Left lung (tissue), 10 donors: ENCODE results near the gene CDH4. TPM values are rescaled to one million over a fixed set of nuclear protein-coding genes. Genes with fewer than 3 reads are reported as not detected.

Experiments used
- ATAC-seq: fragments of 200-7000 bp; cut with Tn5 transposase; one replicate; pipeline ENCODE4 v1.9.1; 2020; ENCODE audit warnings: moderate library complexity
- DNase-seq, 4 donors: peaks; one replicate each; pipeline ENCODE4 v3.0.0-alpha.2; 2013 to 2020
- H3K27ac ChIP-seq, 2 donors: fragments of 200-600 bp; sonication (generic) in 1 of 2; one replicate each; pipeline versions ENCODE4 v1.5.0 to v1.8.0; 2020 to 2021
- H3K27me3 ChIP-seq, 2 donors: fragments of 200-600 bp; sonication (generic) in 1 of 2; one replicate each; pipeline versions ENCODE4 v1.5.0 to v1.8.0; 2020 to 2021
- H3K36me3 ChIP-seq, 2 donors: fragments of 200-600 bp; sonication (generic) in 1 of 2; one replicate each; pipeline versions ENCODE4 v1.5.0 to v1.8.0; 2020 to 2021
- H3K4me1 ChIP-seq, 2 donors: fragments of 200-600 bp; one replicate each; pipeline ENCODE4 v1.8.0; 2021
- H3K4me3 ChIP-seq, 2 donors: fragments of 200-600 bp; sonication (generic) in 1 of 2; one replicate each; pipeline versions ENCODE4 v1.5.0 to v1.8.0; 2020 to 2021; ENCODE audit warnings: mild to moderate bottlenecking in 1 of 2
- H3K9me3 ChIP-seq, 2 donors: fragments of 200-600 bp; sonication (generic) in 1 of 2; one replicate each; pipeline versions ENCODE4 v1.5.0 to v1.8.0; 2020 to 2021
- CTCF ChIP-seq, 2 donors: fragments of 200-600 bp; sonication (generic) in 1 of 2; IDR thresholded peaks; one replicate each; pipeline versions ENCODE4 v1.5.0 to v1.8.0; 2021; ENCODE audit warnings: antibody characterized with exemption in 2 of 2
- intact Hi-C, 2 donors: fragments of 100-400 bp; cut with DNase I; formaldehyde crosslinking; loops; one replicate each; pipeline versions ENCODE4 v1.11.2 to v1.14.2; 2022
- polyA plus RNA-seq, 6 donors: library from polyadenylated mRNA; unstranded; fragments of 120-200 nt; gene quantifications; one replicate each; pipeline ENCODE4 v1.2.1, GENCODE V29; 2013; ENCODE audit not compliant: insufficient read length in 6 of 6
- total RNA-seq, 2 donors: library from RNA; stranded (reverse); fragmentation: NEBNext Ultra II Directional; extraction: Animal tissue kit (Norgen Biotek cat#: 25700); gene quantifications; one replicate each; pipeline ENCODE4 v1.2.1, GENCODE V29; 2021
- donor health status: DM: no; HTN: yes; CAD: no.
- donor health status: DM: no; HTN: no; CAD: no.

Gene CDH4
- total and polyA plus RNA-seq, 8 donors = 0.24 to 10.8 (median 5.1) TPM

DNA sequence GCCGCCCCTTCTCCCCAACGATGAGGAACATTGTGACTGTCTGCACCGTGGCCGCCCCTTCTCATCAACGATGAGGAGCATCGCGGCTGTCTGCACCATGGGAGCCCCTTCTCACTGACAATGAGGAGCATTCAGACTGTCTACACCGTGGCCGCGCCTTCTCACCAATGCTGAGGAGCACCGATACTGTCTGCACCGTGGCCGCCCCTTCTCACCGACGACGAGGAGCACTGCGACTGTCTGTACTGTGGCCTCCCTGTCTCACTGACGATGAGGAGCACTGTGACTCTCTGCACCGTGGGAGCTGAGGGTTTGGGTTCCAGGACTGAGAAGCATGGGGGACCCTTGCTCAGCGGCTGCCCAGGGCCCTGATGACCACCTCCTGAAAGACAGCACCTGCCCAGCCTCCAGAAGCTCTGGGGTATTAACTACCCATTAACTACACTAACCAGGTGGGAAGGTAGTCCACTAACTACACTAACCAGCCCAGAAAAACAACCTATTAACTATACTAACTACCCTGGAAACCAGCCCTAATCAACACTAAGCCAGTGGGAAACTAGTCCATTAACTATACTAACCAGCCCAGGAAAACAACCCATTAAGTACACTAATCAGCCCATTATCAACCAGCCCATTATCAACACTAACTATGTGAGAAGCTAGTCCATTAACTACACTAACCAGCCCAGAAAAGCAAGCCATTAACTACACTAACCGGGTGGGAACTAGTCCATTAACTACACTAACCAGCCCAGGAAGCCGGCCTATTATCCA is 696.7 kb downstream of the CDH4 start:
- Histone ChIP-seq H3K27ac (no peak overlapping the region), H3K9me3 (no peaks in the 10 kb centered on the region), H3K4me3 (no peak overlapping the region), H3K36me3 (no peaks in the 10 kb centered on the region), H3K4me1 (no peaks in the 10 kb centered on the region), H3K27me3 (peaks cover 0 to 32% of the 10 kb centered on the region in 2 donors)
- ATAC-seq (no peak), DNase-seq (peak in 2 of 4 donors; percentile 25 to 48)
- no peak for TF ChIP-seq CTCF (IDR thresholded peaks at IDR 0.05)
- intact Hi-C loops = no loop called here

DNA sequence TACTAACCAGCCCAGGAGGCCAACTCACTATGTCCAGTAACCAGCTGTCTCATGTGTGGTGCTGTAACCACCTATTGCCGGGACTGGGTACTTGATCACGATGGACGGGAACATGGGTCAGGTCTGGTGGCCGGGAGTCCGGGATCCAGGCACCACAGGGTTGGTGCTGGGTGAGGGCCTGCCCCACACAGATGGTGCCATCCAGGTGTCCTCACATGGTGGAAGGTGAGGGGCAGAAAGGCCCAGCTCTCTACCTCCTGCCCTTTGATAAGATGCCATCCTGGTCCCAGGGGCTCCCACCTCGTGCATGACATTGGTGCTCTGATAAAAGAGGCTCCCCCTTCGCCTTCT is 697.3 kb downstream of the CDH4 start:
- intact Hi-C loops = no loop called here
- TF ChIP-seq CTCF (IDR thresholded peaks at IDR 0.05) = no peak
- no peaks in the 10 kb centered on the region for H3K9me3 ChIP-seq
- DNase-seq = peak in 1 of 4 donors; percentile 43
- ATAC-seq = no peak
- H3K27me3 ChIP-seq = peaks cover 0 to 37% of the 10 kb centered on the region in 2 donors
- H3K27ac ChIP-seq = no peak overlapping the region
- H3K4me3 ChIP-seq = no peak overlapping the region
- H3K36me3 ChIP-seq = no peaks in the 10 kb centered on the region
- H3K4me1 ChIP-seq = no peaks in the 10 kb centered on the region

- peak in 2 of 4 donors; percentile 17 to 59 for DNase-seq
- no peak for TF ChIP-seq CTCF (IDR thresholded peaks at IDR 0.05)
- Histone ChIP-seq H3K36me3 (no peaks in the 10 kb centered on the region), H3K27ac (no peak overlapping the region), H3K4me1 (no peaks in the 10 kb centered on the region), H3K4me3 (no peak overlapping the region), H3K9me3 (no peaks in the 10 kb centered on the region), H3K27me3 (peaks cover 0 to 44% of the 10 kb centered on the region in 2 donors)
- intact Hi-C loops = no loop called here
- no peak for ATAC-seq
These were observed 697.9 kb downstream of the CDH4 start for GRCh38 chr20:61949714-61950640.

DNA sequence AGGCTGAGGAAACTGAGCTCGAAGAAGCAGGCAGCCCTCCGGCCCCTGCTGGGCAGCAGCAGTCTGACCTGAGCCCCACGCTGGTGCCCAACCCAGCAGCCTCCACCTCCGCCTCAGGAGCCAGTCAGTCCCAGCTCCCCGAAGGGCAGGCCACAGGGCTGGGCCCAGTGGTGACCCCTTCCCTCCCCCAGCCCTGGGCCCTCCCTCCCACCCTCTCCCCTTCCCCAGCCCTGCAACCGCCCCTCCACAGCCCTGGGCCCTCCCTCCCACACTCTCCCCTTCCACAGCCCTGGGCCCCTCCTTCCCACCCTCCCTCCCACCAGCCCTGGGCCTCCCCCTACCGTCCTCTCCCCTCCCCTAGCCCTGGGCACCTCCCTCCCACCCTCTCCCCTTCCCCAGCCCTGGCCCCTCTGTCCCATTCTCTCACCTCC is 698.6 kb downstream of the CDH4 start:
- no peak for TF ChIP-seq CTCF (IDR thresholded peaks at IDR 0.05)
- Histone ChIP-seq H3K9me3 (no peaks in the 10 kb centered on the region), H3K27me3 (peaks cover 0 to 51% of the 10 kb centered on the region in 2 donors), H3K36me3 (no peaks in the 10 kb centered on the region), H3K4me3 (no peak overlapping the region), H3K27ac (no peak overlapping the region), H3K4me1 (no peaks in the 10 kb centered on the region)
- ATAC-seq = no peak
- intact Hi-C loops = no loop called here
- DNase-seq = peak in 1 of 4 donors; percentile 65
